Skeletal muscle cell (primary cell): ENCODE measurements around the gene UNC93B1.

Experiments used
- DNase-seq: peaks from one replicate; pipeline ENCODE4 v3.0.0-alpha.2; 2010; ENCODE audit warnings: low read depth
- H3K4me3 ChIP-seq: 2 replicates; pipeline ENCODE4 v1.5.1; 2011; ENCODE audit warnings: low read depth, mild to moderate bottlenecking, control low read depth, low read length, moderate library complexity

UNC93B1 gene

GRCh38 chr11:68003846-68004550 is at the start of gene UNC93B1:
UNC93B1 (minus strand) TSS chr11:68004097; CDS start chr11:68004043, 54 bp downstream.
- DNase-seq, result no peak
- peak within 1 kb of the TSS; percentile 61 for H3K4me3 ChIP-seq

DNA sequence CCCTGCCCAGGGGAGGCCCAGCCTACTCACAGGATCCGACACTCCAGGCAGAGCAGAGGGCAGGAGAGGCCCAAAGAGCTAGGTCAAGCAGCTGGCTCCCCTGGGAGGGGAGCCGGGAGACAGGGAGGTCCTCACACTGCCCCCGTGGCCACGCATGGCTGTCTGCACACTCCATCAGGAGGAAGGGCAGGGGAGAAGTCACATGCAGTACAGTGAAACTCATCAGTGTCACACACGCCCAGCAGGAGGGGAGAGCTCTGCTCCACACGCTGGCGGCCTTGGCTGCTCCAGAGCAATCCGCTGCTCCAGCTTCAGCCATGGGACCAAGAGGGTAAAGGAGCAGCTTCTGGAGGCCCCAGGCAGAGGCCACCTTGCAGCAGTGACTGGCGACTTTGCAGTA is 49.2 kb upstream of the UNC93B1 start:
- DNase-seq, result no peak

GRCh38 chr11:68052137-68052873 is 48.4 kb upstream of the UNC93B1 start:
- no peak overlapping the region for H3K4me3 ChIP-seq
- DNase-seq, result no peak

More for the DNA sequence above, 49.2 kb upstream of the UNC93B1 start:
- H3K4me3 ChIP-seq, result no peak overlapping the region

- H3K4me3 ChIP-seq, result no peak overlapping the region
- DNase-seq, result no peak
These were observed 47.6 kb upstream of the UNC93B1 start for GRCh38 chr11:68051191-68052136.

- no peak for DNase-seq
- H3K4me3 ChIP-seq, result no peak overlapping the region
These were observed 46.5 kb upstream of the UNC93B1 start for GRCh38 chr11:68050371-68050841.

DNA sequence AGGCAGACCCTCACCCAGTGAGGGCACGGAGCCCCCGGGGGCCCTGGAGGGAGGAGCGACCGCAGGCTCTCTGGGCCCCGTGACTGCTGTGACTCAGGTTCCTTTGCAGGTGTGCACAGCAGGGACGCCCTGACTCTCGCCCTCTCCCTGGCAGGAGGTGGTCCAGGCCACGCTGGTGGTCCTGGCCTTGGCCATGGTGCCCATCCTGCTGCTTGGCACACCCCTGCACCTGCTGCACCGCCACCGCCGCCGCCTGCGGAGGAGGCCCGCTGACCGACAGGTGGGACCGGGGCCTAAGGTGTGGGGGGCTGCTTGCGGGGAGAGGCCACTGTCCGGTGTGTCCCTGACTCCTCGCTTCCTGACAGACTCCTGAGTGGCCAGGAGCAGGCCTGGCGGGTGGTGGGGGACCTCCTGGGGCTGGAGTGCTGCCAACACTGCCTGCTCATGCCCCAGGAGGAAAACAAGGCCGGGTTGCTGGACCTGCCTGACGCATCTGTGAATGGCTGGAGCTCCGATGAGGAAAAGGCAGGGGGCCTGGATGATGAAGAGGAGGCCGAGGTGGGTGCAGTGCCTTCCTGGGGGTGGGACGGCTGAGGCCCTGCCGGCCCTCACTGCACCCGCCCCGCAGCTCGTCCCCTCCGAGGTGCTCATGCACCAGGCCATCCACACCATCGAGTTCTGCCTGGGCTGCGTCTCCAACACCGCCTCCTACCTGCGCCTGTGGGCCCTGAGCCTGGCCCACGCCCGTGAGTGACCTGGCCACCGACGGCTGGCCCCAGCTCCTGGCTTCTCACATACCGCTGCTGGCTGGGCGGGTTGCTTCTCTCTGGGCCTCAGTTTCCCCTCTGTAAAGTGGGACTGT is 45.8 kb upstream of the UNC93B1 start:
- DNase-seq, result no peak
- no peak overlapping the region for H3K4me3 ChIP-seq

- DNase-seq, result no peak
- no peak overlapping the region for H3K4me3 ChIP-seq
These were observed 45.0 kb upstream of the UNC93B1 start for GRCh38 chr11:68048681-68049508.

- no peak for DNase-seq
- no peak overlapping the region for H3K4me3 ChIP-seq
These were observed 43.8 kb upstream of the UNC93B1 start for GRCh38 chr11:68047437-68048290.

DNA sequence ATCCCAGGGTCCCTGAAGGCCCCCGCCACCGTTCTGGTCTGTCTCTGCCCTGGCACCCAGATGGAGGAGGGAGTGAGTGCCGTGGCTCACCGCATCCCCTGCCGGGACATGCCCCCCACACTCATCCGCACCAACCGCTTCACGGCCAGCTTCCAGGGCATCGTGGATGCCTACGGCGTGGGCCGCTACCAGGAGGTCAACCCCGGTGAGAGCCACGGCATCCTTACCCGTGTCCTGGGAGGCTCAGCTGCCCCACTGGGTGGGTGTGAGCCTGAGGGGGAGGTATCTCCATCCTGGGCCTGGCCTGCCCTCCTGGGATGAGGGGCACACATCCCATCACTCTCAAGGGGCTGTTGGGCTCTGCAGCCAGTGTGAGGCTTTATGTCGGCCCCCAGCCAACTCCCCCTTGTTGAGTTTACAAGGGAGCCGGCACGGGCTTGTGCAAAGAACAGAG is 41.0 kb upstream of the UNC93B1 start:
- H3K4me3 ChIP-seq, result no peak overlapping the region
- DNase-seq, result no peak

- no peak for DNase-seq
- H3K4me3 ChIP-seq, result no peak overlapping the region
These were observed 40.4 kb upstream of the UNC93B1 start for GRCh38 chr11:68044145-68044813.

GRCh38 chr11:68043349-68044144 is 39.6 kb upstream of the UNC93B1 start:
- DNase-seq, result peak; percentile 56
- no peak overlapping the region for H3K4me3 ChIP-seq

GRCh38 chr11:68043029-68043348 is 39.1 kb upstream of the UNC93B1 start:
- H3K4me3 ChIP-seq, result no peak overlapping the region
- no peak for DNase-seq

DNA sequence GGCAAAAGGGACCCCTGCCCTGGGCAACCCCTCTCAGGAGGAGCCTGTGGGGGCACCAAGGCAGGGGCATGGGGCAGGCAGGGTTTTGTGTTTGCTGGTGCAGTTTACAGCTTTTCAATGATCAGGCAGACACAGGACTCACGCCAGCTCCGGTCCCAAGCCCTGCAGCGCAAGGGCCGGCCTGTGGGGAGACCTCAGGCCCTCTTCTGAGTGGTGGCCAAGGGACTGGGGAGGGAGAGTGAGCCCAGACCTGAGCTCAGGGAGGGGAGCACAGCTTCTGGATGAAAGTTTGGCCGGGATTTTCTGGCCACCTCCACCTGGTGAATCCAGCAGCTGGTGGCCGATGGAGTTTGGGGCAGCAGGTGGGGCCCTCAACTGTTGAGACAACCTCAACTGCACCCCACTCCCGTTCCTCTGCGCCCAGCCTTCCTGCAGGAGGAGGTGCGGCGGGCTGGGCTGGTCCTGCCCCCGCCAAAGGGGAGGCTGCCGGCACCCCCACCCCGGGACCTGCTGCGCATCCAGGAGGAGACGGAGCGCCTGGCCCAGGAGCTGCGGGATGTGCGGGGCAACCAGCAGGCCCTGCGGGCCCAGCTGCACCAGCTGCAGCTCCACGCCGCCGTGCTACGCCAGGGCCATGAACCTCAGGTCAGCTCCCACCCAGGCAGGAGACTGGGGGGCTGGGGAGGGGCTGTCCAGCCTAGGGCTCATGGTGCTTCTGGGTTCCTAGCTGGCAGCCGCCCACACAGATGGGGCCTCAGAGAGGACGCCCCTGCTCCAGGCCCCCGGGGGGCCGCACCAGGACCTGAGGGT is 38.5 kb upstream of the UNC93B1 start:
- no peak for DNase-seq
- no peak overlapping the region for H3K4me3 ChIP-seq

- no peak for DNase-seq
- H3K4me3 ChIP-seq, result no peak overlapping the region
These were observed 37.8 kb upstream of the UNC93B1 start for GRCh38 chr11:68041617-68042218.
